Activated CD8-positive, alpha-beta memory T cell treated with anti-CD3 and anti-CD28 coated beads for 48 hours (primary cell): Measurements from ENCODE around the gene KLHL18.

ENCODE experiments used
- DNase-seq, 3 experiments: peaks; one replicate each; pipeline ENCODE4 v3.0.0-alpha.2; 2020; ENCODE audit warnings: low read depth in 2 of 3, low spot score in 2 of 3

The KLHL18 gene

GRCh38 chr3:47392933-47393332 is 110.2 kb downstream of the KLHL18 start:
- DNase-seq = no peak

GRCh38 chr3:47394140-47394870 is 111.6 kb downstream of the KLHL18 start:
- DNase-seq = no peak

- DNase-seq = no peak
Observed at GRCh38 chr3:47394881-47395280, 112.1 kb downstream of the KLHL18 start.
